K562 treated with DMSO at 1 percent for 24 hours (cell line): ENCODE results near the gene TMSB15B. TPM values are rescaled to one million over a fixed set of nuclear protein-coding genes. Genes with fewer than 3 reads are reported as not detected.

Source experiments
- total RNA-seq: library from RNA; unstranded; fragments of 300-600 nt; gene quantifications from 2 replicates; pipeline ENCODE4 v1.2.3, GENCODE V29; 2022; ENCODE audit warnings: low read depth; ENCODE audit not compliant: insufficient read depth

The TMSB15B gene
- total RNA-seq, result 0.50 TPM in 1 of 2 replicates, not detected in the other

GRCh38 chrX:103962411-103963278 lies at the start of gene TMSB15B:
Gene TMSB15B, plus strand, starts transcription at chrX:103962627.

GRCh38 chrX:104013606-104014005 lies 51.2 kb downstream of the TMSB15B start, which contains the start of gene H2BW1:
Gene H2BW1, minus strand, starts transcription at chrX:104013708. Its CDS starts 132 bp downstream, at chrX:104013576.

Other genes with a start within 250 kb of the TMSB15B start
- not detected in 2 replicates for gene PLP1, start 185.8 kb upstream of the TMSB15B start, total RNA-seq
- gene RAB9B, start 130.4 kb upstream of the TMSB15B start, total RNA-seq, result 0.15 and 0.16 TPM in 2 replicates
- not detected in 2 replicates for gene H2BW1, start 51.1 kb downstream of the TMSB15B start, total RNA-seq
- gene H2BW2, start 77.3 kb downstream of the TMSB15B start, total RNA-seq, result not detected in 2 replicates
- not detected in 2 replicates for gene TMSB15C, start 113.6 kb downstream of the TMSB15B start, total RNA-seq
- gene ZCCHC18, start 149.9 kb downstream of the TMSB15B start, total RNA-seq, result not detected in 2 replicates
- gene SLC25A53, start 194.4 kb downstream of the TMSB15B start, total RNA-seq, result 1.6 and 7.3 TPM in 2 replicates
- gene FAM199X, start 203.8 kb downstream of the TMSB15B start, total RNA-seq, result 8.6 and 8.7 TPM in 2 replicates